ENCODE measurements around the gene TMEFF2. TPM values are rescaled to one million over a fixed set of nuclear protein-coding genes. Genes with fewer than 3 reads are reported as not detected.

Gene TMEFF2
- total and polyA plus RNA-seq, 2 of the 8 experiments (the other 6 are each of a cell fraction or from before 2014, with no cell fraction given): 0.91 to 3.7 TPM

GRCh38 chr2:192202373-192202772 lies 7.6 kb upstream of the TMEFF2 start:
- no peaks in the 10 kb centered on the region for H3K4me1 ChIP-seq (replicated peaks in 1 of 4; ENCODE audit: control insufficient read depth in 3 of 4, insufficient read depth in 4 of 4, low read length in 3 of 4)
- H3K79me2 ChIP-seq (ENCODE audit: control insufficient read depth in 1 of 2, insufficient read depth in 2 of 2, low read length in 2 of 2): no peaks in the 10 kb centered on the region
- no peak overlapping the region for H3K27ac ChIP-seq (ENCODE audit: low read depth, low read length)
- H3K23me2 ChIP-seq (ENCODE audit: low read depth, low read length): no peaks in the 10 kb centered on the region; the same call in 1 of the 2 replicates
- ChIA-PET CTCF (ENCODE audit: partially characterized antibody) (no interaction called here), POLR2A (ENCODE audit: partially characterized antibody) (no interaction called here)
- no peak overlapping the region for H3K4me2 ChIP-seq (ENCODE audit: insufficient read depth in 1 of 2, low read depth in 2 of 2, low read length in 2 of 2)
- H4K5ac ChIP-seq (ENCODE audit: insufficient read length, low read depth, low read length): no peak overlapping the region
- no peak overlapping the region for H2BK120ac ChIP-seq (replicated peaks; ENCODE audit: low read depth, low read length)
- FAIRE-seq: no peak
- H3K14ac ChIP-seq (ENCODE audit: insufficient read length): no peak overlapping the region
- H2BK12ac ChIP-seq (ENCODE audit: low read depth, low read length): no peak overlapping the region
- no peaks in the 10 kb centered on the region for H3K79me1 ChIP-seq (ENCODE audit: low read depth, low read length)
- no peak overlapping the region for H2BK15ac ChIP-seq (ENCODE audit: low read length)
- H3K9ac ChIP-seq (replicated peaks in 1 of 4; ENCODE audit: extremely low read depth in 1 of 4, low read depth in 3 of 4, low read length in 3 of 4): no peak overlapping the region
- no peak overlapping the region for H2AFZ ChIP-seq (ENCODE audit: low read length)
- no peak for DNase-seq (ENCODE audit: low read depth in 1 of 2, low spot score in 2 of 2)
- H3K56ac ChIP-seq (replicated peaks; ENCODE audit: insufficient read length, low read depth, low read length): no peak overlapping the region
- peaks cover 0 to 3% (median under 1%) of the 10 kb centered on the region in 4 experiments; a peak in 4 of 7 replicates for H3K27me3 ChIP-seq (replicated peaks in 1 of 4; ENCODE audit: control insufficient read depth in 3 of 4, extremely low read depth in 1 of 4, insufficient read depth in 3 of 4, low read length in 3 of 4)
- no peak overlapping the region for H2AK5ac ChIP-seq (ENCODE audit: low read depth, low read length)
- 92% methylated on average over 3 of the region's 3 CpGs; no CpG with 5 or more reads in 1 of the 2 experiments for WGBS, 2 experiments (ENCODE audit: extremely low coverage in 1 of 2, insufficient coverage in 1 of 2, insufficient read length in 1 of 2, insufficient replicate concordance in 2 of 2, low coverage in 1 of 2, low lambda C conversion rate in 2 of 2, missing lambda C conversion rate in 1 of 2)
- H3K4ac ChIP-seq (replicated peaks; ENCODE audit: insufficient read length, low read depth, low read length): no peak overlapping the region
- no peak overlapping the region for H4K91ac ChIP-seq (replicated peaks; ENCODE audit: insufficient read length, low read length)
- no peaks in the 10 kb centered on the region for H3K9me3 ChIP-seq (ENCODE audit: insufficient read depth in 2 of 2, low read depth in 1 of 2, low read length in 1 of 2)
- H3K4me3 ChIP-seq (ENCODE audit: extremely low read depth in 1 of 4, insufficient read depth in 2 of 4, low read depth in 3 of 4, low read length in 4 of 4): no peak overlapping the region
- no peak overlapping the region for H2BK20ac ChIP-seq (ENCODE audit: low read length)
- no peaks in the 10 kb centered on the region for H3K36me3 ChIP-seq (ENCODE audit: control insufficient read depth in 2 of 4, insufficient read depth in 4 of 4, low read length in 3 of 4)
- H3K18ac ChIP-seq (ENCODE audit: extremely low read depth, low read length): no peak overlapping the region
- no peak overlapping the region for H4K8ac ChIP-seq (ENCODE audit: extremely low read depth, insufficient read depth, low read length)
- no peak overlapping the region for H2BK5ac ChIP-seq (ENCODE audit: low read depth, low read length)
- TF ChIP-seq TEAD4 (IDR thresholded peaks at IDR 0.05; ENCODE audit: low read depth, low read length) (no peak), RXRA (IDR thresholded peaks at IDR 0.05; ENCODE audit: insufficient read depth, low read depth, low read length) (no peak), CEBPB (IDR thresholded peaks at IDR 0.05; ENCODE audit: low read depth, low read length) (no peak)
- H4K20me1 ChIP-seq (replicated peaks in 1 of 2; ENCODE audit: control insufficient read depth in 1 of 2, insufficient read depth in 2 of 2, low read length in 2 of 2): no peaks in the 10 kb centered on the region
- no peak overlapping the region for H3K23ac ChIP-seq (ENCODE audit: insufficient read length)

Measured in H1 (cell line).